ENCODE results near the gene UROC1. TPM values are rescaled to one million over a fixed set of nuclear protein-coding genes. Genes with fewer than 3 reads are reported as not detected.

UROC1 gene
- total and polyA plus RNA-seq, 2 experiments from 2014 or later: not detected

DNA sequence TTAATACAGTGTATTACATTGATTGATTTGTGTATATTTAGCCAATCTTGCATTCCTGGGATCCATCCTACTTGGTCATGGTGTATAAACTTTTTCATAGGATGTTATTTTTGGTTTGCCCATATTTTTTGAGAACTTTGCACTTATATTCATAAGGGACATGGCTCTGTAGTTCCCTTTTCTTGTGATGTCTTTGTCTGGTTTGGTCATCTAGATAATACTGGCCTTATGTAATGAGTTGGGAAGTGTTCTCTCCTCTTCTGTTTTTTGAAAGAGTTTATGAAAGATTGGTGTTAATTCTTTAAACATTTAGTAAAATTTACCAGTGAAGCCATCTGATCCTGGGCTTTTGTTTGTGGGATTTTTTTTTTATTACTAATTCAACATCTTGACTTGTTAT is 15.9 kb upstream of the UROC1 start:
- Histone ChIP-seq H3K4me2 (no peak overlapping the region), H3K4me3 (no peak overlapping the region), H3F3A (replicated peaks; ENCODE audit: low read depth) (no peaks in the 10 kb centered on the region), H3K79me2 (replicated peaks; ENCODE audit: insufficient read depth) (no peaks in the 10 kb centered on the region), H3K27ac (ENCODE audit: low read depth) (no peak overlapping the region), H3K27me3 (ENCODE audit: insufficient read depth) (no peaks in the 10 kb centered on the region), H3K9me2 (ENCODE audit: insufficient read depth) (no peaks in the 10 kb centered on the region), H3K4me1 (ENCODE audit: insufficient read depth) (no peaks in the 10 kb centered on the region), H3K36me3 (ENCODE audit: insufficient read depth) (no peaks in the 10 kb centered on the region), H4K20me1 (replicated peaks; ENCODE audit: insufficient read depth) (no peaks in the 10 kb centered on the region), H2AFZ (no peak overlapping the region)
- H3K9me3 Mint-ChIP-seq: no peaks in the 10 kb centered on the region
- no peak for ATAC-seq
- H3K27me3 Mint-ChIP-seq (ENCODE audit: insufficient read depth, low read depth, poor library complexity): peaks cover 6% of the 10 kb centered on the region
- H3K4me1 Mint-ChIP-seq: no peaks in the 10 kb centered on the region
- no peak for TF ChIP-seq ZNF331 (CRISPR knock-in tag; IDR thresholded peaks at IDR 0.05; ENCODE audit: low read depth)
- TF ChIP-seq NANOG (IDR thresholded peaks at IDR 0.05; ENCODE audit: borderline replicate concordance): no peak
- TF ChIP-seq, protein P1, sequence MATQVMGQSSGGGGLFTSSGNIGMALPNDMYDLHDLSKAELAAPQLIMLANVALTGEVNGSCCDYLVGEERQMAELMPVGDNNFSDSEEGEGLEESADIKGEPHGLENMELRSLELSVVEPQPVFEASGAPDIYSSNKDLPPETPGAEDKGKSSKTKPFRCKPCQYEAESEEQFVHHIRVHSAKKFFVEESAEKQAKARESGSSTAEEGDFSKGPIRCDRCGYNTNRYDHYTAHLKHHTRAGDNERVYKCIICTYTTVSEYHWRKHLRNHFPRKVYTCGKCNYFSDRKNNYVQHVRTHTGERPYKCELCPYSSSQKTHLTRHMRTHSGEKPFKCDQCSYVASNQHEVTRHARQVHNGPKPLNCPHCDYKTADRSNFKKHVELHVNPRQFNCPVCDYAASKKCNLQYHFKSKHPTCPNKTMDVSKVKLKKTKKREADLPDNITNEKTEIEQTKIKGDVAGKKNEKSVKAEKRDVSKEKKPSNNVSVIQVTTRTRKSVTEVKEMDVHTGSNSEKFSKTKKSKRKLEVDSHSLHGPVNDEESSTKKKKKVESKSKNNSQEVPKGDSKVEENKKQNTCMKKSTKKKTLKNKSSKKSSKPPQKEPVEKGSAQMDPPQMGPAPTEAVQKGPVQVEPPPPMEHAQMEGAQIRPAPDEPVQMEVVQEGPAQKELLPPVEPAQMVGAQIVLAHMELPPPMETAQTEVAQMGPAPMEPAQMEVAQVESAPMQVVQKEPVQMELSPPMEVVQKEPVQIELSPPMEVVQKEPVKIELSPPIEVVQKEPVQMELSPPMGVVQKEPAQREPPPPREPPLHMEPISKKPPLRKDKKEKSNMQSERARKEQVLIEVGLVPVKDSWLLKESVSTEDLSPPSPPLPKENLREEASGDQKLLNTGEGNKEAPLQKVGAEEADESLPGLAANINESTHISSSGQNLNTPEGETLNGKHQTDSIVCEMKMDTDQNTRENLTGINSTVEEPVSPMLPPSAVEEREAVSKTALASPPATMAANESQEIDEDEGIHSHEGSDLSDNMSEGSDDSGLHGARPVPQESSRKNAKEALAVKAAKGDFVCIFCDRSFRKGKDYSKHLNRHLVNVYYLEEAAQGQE (IDR thresholded peaks at IDR 0.05; ENCODE audit: unreplicated experiment): no peak
- TF ChIP-seq, protein P2, sequence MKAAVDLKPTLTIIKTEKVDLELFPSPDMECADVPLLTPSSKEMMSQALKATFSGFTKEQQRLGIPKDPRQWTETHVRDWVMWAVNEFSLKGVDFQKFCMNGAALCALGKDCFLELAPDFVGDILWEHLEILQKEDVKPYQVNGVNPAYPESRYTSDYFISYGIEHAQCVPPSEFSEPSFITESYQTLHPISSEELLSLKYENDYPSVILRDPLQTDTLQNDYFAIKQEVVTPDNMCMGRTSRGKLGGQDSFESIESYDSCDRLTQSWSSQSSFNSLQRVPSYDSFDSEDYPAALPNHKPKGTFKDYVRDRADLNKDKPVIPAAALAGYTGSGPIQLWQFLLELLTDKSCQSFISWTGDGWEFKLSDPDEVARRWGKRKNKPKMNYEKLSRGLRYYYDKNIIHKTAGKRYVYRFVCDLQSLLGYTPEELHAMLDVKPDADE (IDR thresholded peaks at IDR 0.05): no peak
- TF ChIP-seq POLR2AphosphoS5 (IDR thresholded peaks at IDR 0.05; ENCODE audit: low read depth): no peak
- TF ChIP-seq, protein P3, sequence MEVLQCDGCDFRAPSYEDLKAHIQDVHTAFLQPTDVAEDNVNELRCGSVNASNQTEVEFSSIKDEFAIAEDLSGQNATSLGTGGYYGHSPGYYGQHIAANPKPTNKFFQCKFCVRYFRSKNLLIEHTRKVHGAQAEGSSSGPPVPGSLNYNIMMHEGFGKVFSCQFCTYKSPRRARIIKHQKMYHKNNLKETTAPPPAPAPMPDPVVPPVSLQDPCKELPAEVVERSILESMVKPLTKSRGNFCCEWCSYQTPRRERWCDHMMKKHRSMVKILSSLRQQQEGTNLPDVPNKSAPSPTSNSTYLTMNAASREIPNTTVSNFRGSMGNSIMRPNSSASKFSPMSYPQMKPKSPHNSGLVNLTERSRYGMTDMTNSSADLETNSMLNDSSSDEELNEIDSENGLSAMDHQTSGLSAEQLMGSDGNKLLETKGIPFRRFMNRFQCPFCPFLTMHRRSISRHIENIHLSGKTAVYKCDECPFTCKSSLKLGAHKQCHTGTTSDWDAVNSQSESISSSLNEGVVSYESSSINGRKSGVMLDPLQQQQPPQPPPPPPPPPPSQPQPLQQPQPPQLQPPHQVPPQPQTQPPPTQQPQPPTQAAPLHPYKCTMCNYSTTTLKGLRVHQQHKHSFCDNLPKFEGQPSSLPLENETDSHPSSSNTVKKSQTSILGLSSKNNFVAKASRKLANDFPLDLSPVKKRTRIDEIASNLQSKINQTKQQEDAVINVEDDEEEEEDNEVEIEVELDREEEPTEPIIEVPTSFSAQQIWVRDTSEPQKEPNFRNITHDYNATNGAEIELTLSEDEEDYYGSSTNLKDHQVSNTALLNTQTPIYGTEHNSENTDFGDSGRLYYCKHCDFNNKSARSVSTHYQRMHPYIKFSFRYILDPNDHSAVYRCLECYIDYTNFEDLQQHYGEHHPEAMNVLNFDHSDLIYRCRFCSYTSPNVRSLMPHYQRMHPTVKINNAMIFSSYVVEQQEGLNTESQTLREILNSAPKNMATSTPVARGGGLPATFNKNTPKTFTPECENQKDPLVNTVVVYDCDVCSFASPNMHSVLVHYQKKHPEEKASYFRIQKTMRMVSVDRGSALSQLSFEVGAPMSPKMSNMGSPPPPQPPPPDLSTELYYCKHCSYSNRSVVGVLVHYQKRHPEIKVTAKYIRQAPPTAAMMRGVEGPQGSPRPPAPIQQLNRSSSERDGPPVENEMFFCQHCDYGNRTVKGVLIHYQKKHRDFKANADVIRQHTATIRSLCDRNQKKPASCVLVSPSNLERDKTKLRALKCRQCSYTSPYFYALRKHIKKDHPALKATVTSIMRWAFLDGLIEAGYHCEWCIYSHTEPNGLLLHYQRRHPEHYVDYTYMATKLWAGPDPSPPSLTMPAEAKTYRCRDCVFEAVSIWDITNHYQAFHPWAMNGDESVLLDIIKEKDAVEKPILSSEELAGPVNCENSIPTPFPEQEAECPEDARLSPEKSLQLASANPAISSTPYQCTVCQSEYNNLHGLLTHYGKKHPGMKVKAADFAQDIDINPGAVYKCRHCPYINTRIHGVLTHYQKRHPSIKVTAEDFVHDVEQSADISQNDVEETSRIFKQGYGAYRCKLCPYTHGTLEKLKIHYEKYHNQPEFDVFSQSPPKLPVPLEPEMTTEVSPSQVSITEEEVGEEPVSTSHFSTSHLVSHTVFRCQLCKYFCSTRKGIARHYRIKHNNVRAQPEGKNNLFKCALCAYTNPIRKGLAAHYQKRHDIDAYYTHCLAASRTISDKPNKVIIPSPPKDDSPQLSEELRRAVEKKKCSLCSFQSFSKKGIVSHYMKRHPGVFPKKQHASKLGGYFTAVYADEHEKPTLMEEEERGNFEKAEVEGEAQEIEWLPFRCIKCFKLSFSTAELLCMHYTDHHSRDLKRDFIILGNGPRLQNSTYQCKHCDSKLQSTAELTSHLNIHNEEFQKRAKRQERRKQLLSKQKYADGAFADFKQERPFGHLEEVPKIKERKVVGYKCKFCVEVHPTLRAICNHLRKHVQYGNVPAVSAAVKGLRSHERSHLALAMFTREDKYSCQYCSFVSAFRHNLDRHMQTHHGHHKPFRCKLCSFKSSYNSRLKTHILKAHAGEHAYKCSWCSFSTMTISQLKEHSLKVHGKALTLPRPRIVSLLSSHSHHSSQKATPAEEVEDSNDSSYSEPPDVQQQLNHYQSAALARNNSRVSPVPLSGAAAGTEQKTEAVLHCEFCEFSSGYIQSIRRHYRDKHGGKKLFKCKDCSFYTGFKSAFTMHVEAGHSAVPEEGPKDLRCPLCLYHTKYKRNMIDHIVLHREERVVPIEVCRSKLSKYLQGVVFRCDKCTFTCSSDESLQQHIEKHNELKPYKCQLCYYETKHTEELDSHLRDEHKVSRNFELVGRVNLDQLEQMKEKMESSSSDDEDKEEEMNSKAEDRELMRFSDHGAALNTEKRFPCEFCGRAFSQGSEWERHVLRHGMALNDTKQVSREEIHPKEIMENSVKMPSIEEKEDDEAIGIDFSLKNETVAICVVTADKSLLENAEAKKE (CRISPR knock-in tag; IDR thresholded peaks at IDR 0.05): no peak
- no peak for TF ChIP-seq EZH2phosphoT487 (IDR thresholded peaks at IDR 0.05; ENCODE audit: unreplicated experiment)
- TF ChIP-seq JUNB (IDR thresholded peaks at IDR 0.05; ENCODE audit: unreplicated experiment): no peak
- no peak for TF ChIP-seq CREB1 (CRISPR knock-in tag; IDR thresholded peaks at IDR 0.05; ENCODE audit: low read depth)
- no peak for TF ChIP-seq STAT1 (IDR thresholded peaks at IDR 0.05; ENCODE audit: unreplicated experiment)
- DNase-seq (ENCODE audit: low spot score): no peak
- H3K36me3 Mint-ChIP-seq (ENCODE audit: low read depth): no peaks in the 10 kb centered on the region
- no peak overlapping the region for H3K27ac Mint-ChIP-seq
- H3K4me3 Mint-ChIP-seq: no peak overlapping the region
